Urothelium cell line (cell line): ENCODE results near the gene AHNAK2.
A peak's percentile ranks its signal among the peaks of the same experiment; 100 is the strongest.
"Not testable (repeated sequence)": the region's sequence is repeated elsewhere in the genome, so short reads cannot be mapped to it uniquely, and the experiment has no call there.

Source experiments
- DNase-seq: peaks from one replicate; pipeline ENCODE4 v3.0.0; 2011; ENCODE audit warnings: low spot score, mixed read lengths
- FAIRE-seq: peaks from 2 replicates; lab custom pipeline; 2011; peaks lifted over from hg19 to GRCh38; lab: Jason Lieb, UNC

AHNAK2 gene

GRCh38 chr14:104977681-104978653, at the start of gene AHNAK2:
Gene AHNAK2, minus strand, starts transcription at chr14:104978374. Its CDS starts 137 bp downstream, at chr14:104978237.
- DNase-seq: peak; percentile 64
- no peak for FAIRE-seq

- DNase-seq: not testable (repeated sequence)
Observed at GRCh38 chr14:105027718-105028117, 49.5 kb upstream of the AHNAK2 start.

GRCh38 chr14:105026802-105027563, 48.8 kb upstream of the AHNAK2 start:
- DNase-seq (no peak), FAIRE-seq (no peak)

More at GRCh38 chr14:105027718-105028117, 49.5 kb upstream of the AHNAK2 start:
- FAIRE-seq: not testable (repeated sequence)

DNA sequence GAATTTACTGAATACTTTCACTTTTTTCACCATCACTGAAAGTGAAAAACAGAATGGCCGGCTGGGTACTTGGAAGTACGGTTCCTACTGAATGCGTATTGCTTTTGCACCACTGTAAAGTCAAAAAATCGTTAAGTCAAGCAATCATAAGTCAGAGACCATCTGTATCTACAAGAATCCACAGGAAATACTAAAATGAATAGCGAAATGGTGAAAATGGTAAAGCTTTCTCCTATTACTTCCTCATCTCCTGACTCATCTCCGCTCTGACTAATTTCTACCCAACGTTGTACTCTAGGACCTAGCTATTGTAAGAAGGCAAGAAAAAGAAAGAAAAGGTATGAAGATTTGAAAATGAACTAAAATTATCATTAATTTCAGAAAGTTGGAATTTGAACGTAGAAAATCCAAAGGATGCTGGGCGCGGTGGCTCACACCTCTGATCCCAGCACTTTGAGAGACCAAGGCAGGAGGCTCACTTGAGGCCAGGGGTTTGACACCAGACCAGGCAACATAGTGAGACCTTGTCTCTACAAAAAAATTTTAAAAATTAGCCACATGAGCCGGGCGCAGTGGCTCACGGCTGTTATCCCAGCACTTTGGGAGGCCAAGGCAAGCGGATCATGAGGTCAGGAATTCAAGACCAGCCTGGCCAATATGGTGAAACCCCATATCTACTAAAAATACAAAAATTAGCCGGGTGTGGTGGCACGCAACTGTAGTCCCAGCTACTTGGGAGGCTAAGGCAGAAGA, 48.0 kb upstream of the AHNAK2 start:
- DNase-seq: no peak

GRCh38 chr14:105025429-105025828, 47.3 kb upstream of the AHNAK2 start:
- no peak for FAIRE-seq
- DNase-seq: no peak

More for the DNA sequence above, 48.0 kb upstream of the AHNAK2 start:
- no peak for FAIRE-seq

- DNase-seq: no peak
- no peak for FAIRE-seq
Observed at GRCh38 chr14:105023791-105024480, 45.8 kb upstream of the AHNAK2 start.

- DNase-seq: no peak
- no peak for FAIRE-seq
Observed at GRCh38 chr14:105023144-105023543, 45.0 kb upstream of the AHNAK2 start.

DNA sequence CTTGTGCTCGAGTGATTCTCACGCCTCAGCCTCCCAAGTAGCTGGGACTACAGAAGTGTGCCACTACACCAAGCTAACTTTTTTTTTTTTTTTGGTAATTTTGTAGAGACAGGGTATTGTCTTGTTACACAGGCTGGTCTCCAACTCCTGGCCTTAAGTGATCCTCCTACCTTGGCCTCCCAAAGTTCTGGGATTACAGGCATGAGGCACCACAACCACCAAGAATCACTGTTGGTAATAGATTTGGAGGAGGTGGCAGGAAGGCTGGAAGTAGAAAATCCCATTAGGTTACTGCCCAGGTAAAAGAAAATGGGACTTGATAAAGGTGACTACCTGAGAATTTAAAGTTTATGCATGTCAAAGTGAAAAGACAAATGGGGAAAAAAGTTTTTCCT, 44.1 kb upstream of the AHNAK2 start:
- no peak for DNase-seq
- FAIRE-seq: no peak

GRCh38 chr14:105021656-105022275, 43.6 kb upstream of the AHNAK2 start:
- FAIRE-seq: no peak

GRCh38 chr14:105020815-105021655, 42.9 kb upstream of the AHNAK2 start, which contains the start of gene CDCA4:
Gene CDCA4, minus strand, starts transcription at chr14:105021083. Its CDS starts 9,154 bp downstream, at chr14:105011929.
- peak; percentile 93 for DNase-seq
- FAIRE-seq: no peak

More at GRCh38 chr14:105021656-105022275, 43.6 kb upstream of the AHNAK2 start:
- no peak for DNase-seq

DNA sequence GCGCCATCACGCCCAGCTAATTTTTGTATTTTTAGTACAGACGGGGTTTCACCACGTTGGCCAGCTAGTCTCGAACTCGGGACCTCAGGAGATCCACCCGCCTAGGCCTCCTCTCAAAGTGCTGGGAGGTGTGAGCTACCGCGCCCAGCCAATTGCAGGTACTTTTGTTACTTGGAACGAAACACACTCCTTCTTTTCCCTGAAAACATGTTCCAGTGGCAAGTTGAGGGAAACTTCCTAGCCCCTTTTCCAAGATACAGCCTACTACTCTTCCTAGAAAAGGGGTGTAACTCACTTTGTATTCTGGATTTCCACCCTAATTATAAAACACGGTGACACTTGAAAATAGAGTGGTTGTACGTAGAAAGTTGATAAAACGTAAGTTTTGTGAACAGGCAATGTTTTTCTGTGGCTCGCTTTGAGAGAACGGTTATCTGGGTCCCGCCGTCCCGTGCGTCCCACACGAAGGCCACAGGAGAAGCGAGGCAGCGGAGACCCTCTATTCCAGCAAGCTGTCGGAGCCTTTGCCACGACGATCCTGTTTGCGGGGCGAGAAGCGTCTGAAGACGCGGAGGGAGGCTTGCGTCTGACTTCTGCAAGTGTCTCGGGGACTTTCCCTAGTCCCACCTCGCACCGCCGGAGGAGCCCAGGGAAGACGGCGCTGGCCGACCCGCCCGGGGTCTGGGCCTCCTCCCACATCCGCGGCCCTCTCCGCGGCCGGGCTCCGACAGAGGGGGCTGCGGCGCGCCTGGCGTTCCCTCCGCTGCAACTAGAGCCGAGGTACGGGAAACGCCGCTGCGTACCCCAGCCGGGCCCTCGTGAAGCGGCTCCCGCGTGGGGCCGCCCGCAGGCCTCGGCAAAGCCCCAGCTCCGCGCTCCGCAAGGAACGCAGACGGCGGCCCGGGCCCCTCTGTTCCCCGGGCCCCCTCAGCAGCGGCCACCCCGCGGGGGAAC, 42.0 kb upstream of the AHNAK2 start:
- FAIRE-seq (no peak), DNase-seq (no peak)

DNA sequence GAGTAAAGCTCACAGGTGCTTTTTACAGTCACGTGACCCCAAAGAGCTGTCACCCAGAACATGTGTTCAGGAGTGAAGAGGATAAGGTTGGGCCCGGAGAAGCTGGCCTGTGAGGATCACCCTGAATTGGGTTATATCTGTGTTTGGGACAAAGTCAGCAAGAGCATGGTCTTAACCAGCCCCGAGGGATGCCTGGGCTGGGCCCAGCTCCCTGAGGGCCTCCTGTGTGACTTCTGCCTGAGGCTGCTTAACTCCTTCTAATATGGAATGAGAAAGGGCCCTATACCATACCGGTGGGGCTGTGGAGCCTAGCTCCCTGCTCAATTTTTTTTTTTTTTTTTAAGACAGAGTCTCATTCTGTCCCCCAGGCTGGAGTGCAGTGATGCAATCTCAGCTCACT, 40.2 kb upstream of the AHNAK2 start:
- DNase-seq (no peak), FAIRE-seq (no peak)

GRCh38 chr14:105015905-105016304, 37.7 kb upstream of the AHNAK2 start:
- no peak for FAIRE-seq
- DNase-seq: no peak

DNA sequence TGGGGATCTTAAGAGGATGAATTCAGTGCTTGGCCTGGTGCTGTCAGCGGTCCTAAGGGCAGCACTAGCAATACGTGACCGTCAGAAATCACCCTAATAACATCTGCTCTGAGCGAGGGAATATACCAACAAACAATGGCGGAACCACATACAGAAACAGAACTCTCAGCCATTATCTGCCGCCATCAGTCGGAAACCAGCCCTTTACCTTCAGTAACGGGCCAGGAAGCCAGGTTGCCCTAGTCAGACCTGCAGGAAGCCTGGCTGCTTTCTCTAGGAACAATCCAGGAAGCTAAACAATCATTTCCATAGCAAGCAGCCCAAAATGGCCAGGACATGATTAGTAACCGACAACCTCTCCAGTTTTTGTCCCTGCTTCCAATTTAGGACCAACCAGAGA, 37.1 kb upstream of the AHNAK2 start:
- no peak for DNase-seq
- FAIRE-seq: no peak

GRCh38 chr14:105014631-105015030, 36.5 kb upstream of the AHNAK2 start:
- DNase-seq (no peak), FAIRE-seq (no peak)

- DNase-seq (no peak), FAIRE-seq (no peak)
Observed at GRCh38 chr14:105014032-105014431, 35.9 kb upstream of the AHNAK2 start.

DNA sequence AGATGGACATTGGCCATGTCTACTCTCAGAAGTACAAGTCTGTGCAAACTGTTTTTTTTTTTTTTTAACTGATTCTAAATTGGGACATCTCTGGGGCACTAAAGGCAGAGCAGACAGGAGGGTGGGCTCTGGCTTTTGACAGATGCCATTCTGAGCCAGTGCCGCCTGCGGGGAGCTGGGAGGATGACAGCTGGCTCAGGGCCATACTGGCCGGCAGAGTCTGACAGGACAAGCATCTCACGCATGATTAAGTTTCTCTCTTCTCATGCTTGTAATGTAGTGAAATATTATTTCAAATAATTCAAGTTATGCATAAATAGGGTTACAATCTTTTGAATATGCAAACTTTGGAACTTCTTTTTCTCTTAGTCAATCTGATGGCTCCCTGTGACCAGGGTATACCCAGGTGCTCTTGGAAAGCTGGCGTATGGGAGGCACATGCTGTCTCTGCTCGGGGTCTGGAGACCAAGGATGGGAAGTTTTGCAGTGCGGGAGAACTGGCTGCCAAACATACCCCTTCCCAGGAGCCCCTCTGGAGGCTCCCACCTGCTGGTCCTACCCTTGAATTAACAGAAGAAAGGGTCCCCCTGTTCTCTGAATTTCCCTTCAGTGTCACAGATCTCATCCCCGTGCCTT, 35.1 kb upstream of the AHNAK2 start:
- DNase-seq (no peak), FAIRE-seq (no peak)
